Glutamatergic neuron (in vitro differentiated cells): ENCODE measurements around the gene CCDC197. TPM values are rescaled to one million over a fixed set of nuclear protein-coding genes. Genes with fewer than 3 reads are reported as not detected.

Source experiments
- DNase-seq: peaks from one replicate; pipeline ENCODE4 v3.0.0; 2022
- H3K27ac Mint-ChIP-seq: one replicate; pipeline ENCODE4 v1.8.0; 2020; ENCODE audit warnings: mild to moderate bottlenecking, mixed read lengths, inconsistent platforms; ENCODE audit not compliant: unreplicated experiment
- H3K27me3 Mint-ChIP-seq: one replicate; pipeline ENCODE4 v1.8.0; 2020; ENCODE audit warnings: mild to moderate bottlenecking, moderate library complexity, mixed read lengths, inconsistent platforms; ENCODE audit not compliant: unreplicated experiment
- H3K36me3 Mint-ChIP-seq: one replicate; pipeline ENCODE4 v1.8.0; 2020; ENCODE audit warnings: mild to moderate bottlenecking, mixed read lengths, inconsistent platforms; ENCODE audit not compliant: unreplicated experiment
- H3K4me1 Mint-ChIP-seq: one replicate; pipeline ENCODE4 v1.8.0; 2020; ENCODE audit warnings: mild to moderate bottlenecking, low read depth, mixed read lengths, inconsistent platforms; ENCODE audit not compliant: unreplicated experiment
- H3K4me3 Mint-ChIP-seq: one replicate; pipeline ENCODE4 v1.8.0; 2020; ENCODE audit warnings: mild to moderate bottlenecking, mixed read lengths, inconsistent platforms; ENCODE audit not compliant: unreplicated experiment
- H3K9me3 Mint-ChIP-seq: one replicate; pipeline ENCODE4 v1.8.0; 2020; ENCODE audit warnings: mild to moderate bottlenecking, moderate library complexity, mixed read lengths, inconsistent platforms; ENCODE audit not compliant: unreplicated experiment
- CTCF ChIP-seq: fragments of 200-600 bp; sonication (generic); IDR thresholded peaks from one replicate; pipeline ENCODE4 v1.5.0; 2021; ENCODE audit not compliant: partially characterized antibody, unreplicated experiment
- total RNA-seq: library from RNA; stranded (reverse); fragmentation: NEBNext Ultra II Directional; extraction: Animal tissue kit (Norgen Biotek cat#: 25700); gene quantifications from one replicate; pipeline ENCODE4 v1.2.1, GENCODE V29; 2021; ENCODE audit not compliant: unreplicated experiment

The CCDC197 gene
- total RNA-seq, 1 donor from 2014 or later = not detected

DNA sequence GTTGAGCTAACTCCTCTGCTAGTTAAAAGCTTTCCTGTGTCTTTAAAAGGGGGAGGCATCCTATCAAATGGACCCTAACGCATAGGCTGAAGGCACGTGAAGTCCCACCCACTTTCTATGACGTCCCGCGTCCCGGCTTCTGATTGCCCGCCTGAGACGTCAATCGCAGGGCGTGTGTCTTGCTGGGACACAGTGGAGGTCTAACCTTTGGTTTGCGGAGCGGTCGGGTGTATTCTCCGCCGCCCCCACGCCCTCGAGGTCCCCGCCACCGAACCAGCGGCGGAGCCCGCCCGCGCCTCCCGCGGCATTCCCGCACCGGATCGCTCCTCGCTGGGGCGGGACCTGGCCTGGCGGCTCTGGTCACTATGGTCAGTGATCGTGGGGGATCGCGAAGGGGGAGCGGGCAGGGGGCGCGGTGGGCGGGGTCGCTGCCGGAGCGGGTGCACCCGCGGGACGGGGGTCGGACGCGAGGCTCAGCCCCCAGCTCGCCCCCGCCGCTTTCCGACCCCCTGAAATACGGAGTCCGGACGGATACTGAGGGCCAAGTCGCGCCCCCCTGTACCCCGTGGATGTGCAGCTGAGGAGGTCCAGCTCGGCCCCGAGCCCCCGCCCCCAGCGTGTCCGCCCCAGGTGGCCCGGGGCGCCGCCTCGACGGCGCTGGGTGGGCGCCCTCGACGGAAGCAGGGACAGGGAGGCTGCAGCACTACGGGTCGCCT lies 29.2 kb downstream of the CCDC197 start, which contains the start of gene OTUB2:
Gene OTUB2, plus strand, starts transcription at position 168 of the 716 bp plus-strand sequence. Its CDS starts 198 bp downstream, at position 366.
- no peaks in the 10 kb centered on the region for H3K9me3 Mint-ChIP-seq
- peaks cover 11% of the 10 kb centered on the region for H3K27me3 Mint-ChIP-seq
- peak within 1 kb of the TSS; percentile 77 for H3K4me3 Mint-ChIP-seq
- peak; percentile 96 for DNase-seq
- no peaks in the 10 kb centered on the region for H3K36me3 Mint-ChIP-seq
- peaks cover 3% of the 10 kb centered on the region for H3K4me1 Mint-ChIP-seq
- no peak for TF ChIP-seq CTCF
- peak within 1 kb of the TSS; percentile 1 for H3K27ac Mint-ChIP-seq

DNA sequence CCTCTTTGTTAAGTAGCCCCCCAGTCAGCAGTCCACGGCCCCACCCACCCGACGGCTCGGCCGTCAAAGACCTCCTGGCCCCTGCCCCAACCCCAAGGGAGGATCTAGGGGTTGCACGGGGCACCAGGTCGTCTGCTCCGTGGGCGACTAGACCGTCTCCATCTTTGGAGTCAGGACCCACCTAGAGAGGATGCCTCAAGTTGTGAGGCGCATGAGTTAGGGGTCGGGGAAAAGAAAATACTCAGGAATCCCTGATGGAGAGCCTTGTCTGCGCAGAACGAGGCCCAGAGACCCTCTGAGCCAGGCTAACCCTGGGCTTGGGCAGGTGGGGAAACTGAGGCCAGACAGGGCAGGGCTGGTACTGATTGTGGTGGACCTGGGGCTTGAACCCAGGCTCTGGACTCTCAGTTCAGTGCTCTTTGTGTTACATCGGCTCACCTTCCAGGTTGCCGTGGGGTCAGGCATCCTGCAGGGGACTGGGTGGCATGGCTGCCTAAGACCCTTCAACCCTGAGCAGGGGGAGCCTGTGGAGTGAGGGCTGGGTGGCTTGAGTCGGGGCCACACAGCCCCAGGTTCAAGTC lies 29.9 kb downstream of the CCDC197 start:
- H3K4me1 Mint-ChIP-seq = peaks cover 3% of the 10 kb centered on the region
- peaks cover 11% of the 10 kb centered on the region for H3K27me3 Mint-ChIP-seq
- no peaks in the 10 kb centered on the region for H3K36me3 Mint-ChIP-seq
- no peak overlapping the region for H3K4me3 Mint-ChIP-seq
- no peaks in the 10 kb centered on the region for H3K9me3 Mint-ChIP-seq
- no peak for DNase-seq
- no peak for TF ChIP-seq CTCF
- no peak overlapping the region for H3K27ac Mint-ChIP-seq

DNA sequence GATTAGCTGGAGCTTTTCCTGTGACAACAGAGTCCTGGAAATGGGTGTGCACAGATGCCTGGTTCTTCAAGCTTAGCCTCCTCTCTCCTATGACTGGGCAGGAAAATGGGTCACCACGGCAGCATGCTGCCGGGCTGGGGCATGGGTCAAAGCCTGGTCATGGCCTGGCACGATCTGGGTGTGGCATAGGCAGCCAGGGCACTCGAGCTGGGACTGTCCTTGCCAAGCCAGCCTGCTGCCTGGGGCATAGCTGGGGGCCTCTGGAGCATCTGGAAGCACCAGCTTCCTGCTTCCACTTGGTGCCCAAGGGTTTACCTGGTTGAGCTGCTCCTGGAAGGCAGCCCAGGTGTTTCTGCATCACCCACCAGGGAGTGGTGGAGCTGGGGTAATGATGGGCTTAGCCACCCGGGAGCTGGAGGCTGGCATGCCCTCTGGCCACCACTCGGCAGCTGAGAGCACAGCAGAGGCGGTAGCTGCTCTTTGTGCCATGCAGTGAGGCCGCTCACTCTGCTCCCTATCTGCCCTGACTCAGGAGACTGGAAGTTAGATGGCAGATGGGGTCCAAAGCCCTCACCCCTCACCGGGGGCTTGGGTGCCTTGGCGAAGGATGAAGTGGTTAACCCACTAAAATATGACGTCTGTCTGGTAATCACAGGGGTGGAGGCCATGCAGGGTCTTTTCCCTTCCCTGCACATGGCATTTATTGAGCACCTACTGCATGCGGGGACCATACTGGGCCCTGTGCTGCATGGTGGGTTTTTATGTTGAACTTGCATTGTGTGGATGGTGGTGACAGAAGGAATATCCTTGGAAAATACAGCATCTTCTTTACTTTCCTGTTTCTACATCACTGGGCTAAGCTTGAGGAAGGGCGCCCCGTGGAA lies 30.7 kb downstream of the CCDC197 start:
- H3K27ac Mint-ChIP-seq = no peak overlapping the region
- peaks cover 3% of the 10 kb centered on the region for H3K4me1 Mint-ChIP-seq
- H3K9me3 Mint-ChIP-seq = no peaks in the 10 kb centered on the region

GRCh38 chr14:94028450-94028826 lies 31.3 kb downstream of the CCDC197 start:
- no peak for TF ChIP-seq CTCF
- peaks cover 3% of the 10 kb centered on the region for H3K4me1 Mint-ChIP-seq
- H3K4me3 Mint-ChIP-seq = no peak overlapping the region
- H3K27me3 Mint-ChIP-seq = peaks cover 11% of the 10 kb centered on the region
- DNase-seq = no peak
- H3K27ac Mint-ChIP-seq = no peak overlapping the region
- no peaks in the 10 kb centered on the region for H3K9me3 Mint-ChIP-seq
- no peaks in the 10 kb centered on the region for H3K36me3 Mint-ChIP-seq

More for the DNA sequence above, 30.7 kb downstream of the CCDC197 start:
- DNase-seq = no peak
- no peak for TF ChIP-seq CTCF
- Mint-ChIP-seq H3K36me3 (no peaks in the 10 kb centered on the region), H3K27me3 (peaks cover 11% of the 10 kb centered on the region), H3K4me3 (peak overlapping the region; percentile 34)
